ENCODE measurements around the gene ZNF488.

Gene ZNF488

GRCh38 chr10:47356708-47357107 lies 27.4 kb downstream of the ZNF488 start:
- no peak for TF ChIP-seq CTCF (IDR thresholded peaks at IDR 0.05; ENCODE audit: low read length, missing control alignments)
- no peak for DNase-seq (ENCODE audit: low read depth)

GRCh38 chr10:47354900-47355299 lies 29.2 kb downstream of the ZNF488 start:
- TF ChIP-seq CTCF (IDR thresholded peaks at IDR 0.05; ENCODE audit: low read length, missing control alignments) = no peak
- DNase-seq (ENCODE audit: low read depth) = no peak
- no peak overlapping the region for H3K4me3 ChIP-seq (replicated peaks; ENCODE audit: low read depth, low read length)

More at GRCh38 chr10:47356708-47357107, 27.4 kb downstream of the ZNF488 start:
- no peak overlapping the region for H3K4me3 ChIP-seq (replicated peaks; ENCODE audit: low read depth, low read length)

- peak; percentile 36 for TF ChIP-seq CTCF (IDR thresholded peaks at IDR 0.05; ENCODE audit: low read length, missing control alignments)
- no peak overlapping the region for H3K4me3 ChIP-seq (replicated peaks; ENCODE audit: low read depth, low read length)
- DNase-seq (ENCODE audit: low read depth) = peak; percentile 30
Measured at GRCh38 chr10:47354165-47354564, 29.9 kb downstream of the ZNF488 start.

- no peak overlapping the region for H3K4me3 ChIP-seq (replicated peaks; ENCODE audit: low read depth, low read length)
- DNase-seq (ENCODE audit: low read depth) = no peak
- TF ChIP-seq CTCF (IDR thresholded peaks at IDR 0.05; ENCODE audit: low read length, missing control alignments) = no peak
Measured at GRCh38 chr10:47353351-47353750, 30.7 kb downstream of the ZNF488 start.

GRCh38 chr10:47351899-47352815 lies 31.9 kb downstream of the ZNF488 start:
- TF ChIP-seq CTCF (IDR thresholded peaks at IDR 0.05; ENCODE audit: low read length, missing control alignments) = no peak
- DNase-seq (ENCODE audit: low read depth) = no peak
- H3K4me3 ChIP-seq (replicated peaks; ENCODE audit: low read depth, low read length) = no peak overlapping the region

GRCh38 chr10:47350671-47351640 lies 33.1 kb downstream of the ZNF488 start:
- no peak for DNase-seq (ENCODE audit: low read depth)
- H3K4me3 ChIP-seq (replicated peaks; ENCODE audit: low read depth, low read length) = no peak overlapping the region
- TF ChIP-seq CTCF (IDR thresholded peaks at IDR 0.05; ENCODE audit: low read length, missing control alignments) = no peak
